WERI-Rb-1 (cell line): ENCODE data around the gene TBC1D22B.

Experiments
- DNase-seq: peaks from one replicate; pipeline ENCODE4 v3.0.0-alpha.2; 2020
- H3K27ac ChIP-seq: fragments of 250-450 bp; sonication (Bioruptor Pico); 2 replicates; pipeline ENCODE4 v1.5.1; 2020; ENCODE audit warnings: mild to moderate bottlenecking, moderate library complexity
- H3K27me3 ChIP-seq: fragments of 250-450 bp; sonication (Bioruptor Pico); 2 replicates; pipeline ENCODE4 v1.5.1; 2021; ENCODE audit warnings: mild to moderate bottlenecking, low read depth, moderate library complexity; ENCODE audit not compliant: insufficient read depth, severe bottlenecking
- H3K36me3 ChIP-seq: fragments of 250-450 bp; sonication (Bioruptor Pico); 2 replicates; pipeline ENCODE4 v1.5.1; 2020; ENCODE audit warnings: mild to moderate bottlenecking, moderate library complexity
- H3K4me3 ChIP-seq: 2 replicates; pipeline ENCODE4 v1.5.1; 2011; ENCODE audit warnings: low read depth, mild to moderate bottlenecking, control low read depth, low read length
- H3K9me3 ChIP-seq: fragments of 250-450 bp; sonication (Bioruptor Pico); 2 replicates; pipeline ENCODE4 v1.5.1; 2021; ENCODE audit warnings: mild to moderate bottlenecking, moderate library complexity; ENCODE audit not compliant: severe bottlenecking
- TF ChIP-seq, protein P1 (sequence below): IDR thresholded peaks from 2 replicates; pipeline ENCODE4 v1.5.1; 2011; ENCODE audit warnings: low read depth, mild to moderate bottlenecking, control low read depth, inconsistent platforms, low read length

The TBC1D22B gene

GRCh38 chr6:37283268-37283667 lies 25.7 kb downstream of the TBC1D22B start:
- Histone ChIP-seq H3K36me3 (peaks cover 90% of the 10 kb centered on the region), H3K27me3 (no peaks in the 10 kb centered on the region), H3K27ac (no peak overlapping the region), H3K4me3 (no peak overlapping the region), H3K9me3 (no peaks in the 10 kb centered on the region)
- no peak for DNase-seq
- TF ChIP-seq, protein P1, sequence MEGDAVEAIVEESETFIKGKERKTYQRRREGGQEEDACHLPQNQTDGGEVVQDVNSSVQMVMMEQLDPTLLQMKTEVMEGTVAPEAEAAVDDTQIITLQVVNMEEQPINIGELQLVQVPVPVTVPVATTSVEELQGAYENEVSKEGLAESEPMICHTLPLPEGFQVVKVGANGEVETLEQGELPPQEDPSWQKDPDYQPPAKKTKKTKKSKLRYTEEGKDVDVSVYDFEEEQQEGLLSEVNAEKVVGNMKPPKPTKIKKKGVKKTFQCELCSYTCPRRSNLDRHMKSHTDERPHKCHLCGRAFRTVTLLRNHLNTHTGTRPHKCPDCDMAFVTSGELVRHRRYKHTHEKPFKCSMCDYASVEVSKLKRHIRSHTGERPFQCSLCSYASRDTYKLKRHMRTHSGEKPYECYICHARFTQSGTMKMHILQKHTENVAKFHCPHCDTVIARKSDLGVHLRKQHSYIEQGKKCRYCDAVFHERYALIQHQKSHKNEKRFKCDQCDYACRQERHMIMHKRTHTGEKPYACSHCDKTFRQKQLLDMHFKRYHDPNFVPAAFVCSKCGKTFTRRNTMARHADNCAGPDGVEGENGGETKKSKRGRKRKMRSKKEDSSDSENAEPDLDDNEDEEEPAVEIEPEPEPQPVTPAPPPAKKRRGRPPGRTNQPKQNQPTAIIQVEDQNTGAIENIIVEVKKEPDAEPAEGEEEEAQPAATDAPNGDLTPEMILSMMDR = no peak

GRCh38 chr6:37283671-37284151 lies 26.1 kb downstream of the TBC1D22B start:
- peaks cover 90% of the 10 kb centered on the region for H3K36me3 ChIP-seq
- no peak overlapping the region for H3K4me3 ChIP-seq
- TF ChIP-seq, protein P1 = no peak
- H3K9me3 ChIP-seq = no peaks in the 10 kb centered on the region
- DNase-seq = no peak
- no peak overlapping the region for H3K27ac ChIP-seq
- no peaks in the 10 kb centered on the region for H3K27me3 ChIP-seq

GRCh38 chr6:37284781-37285180 lies 27.2 kb downstream of the TBC1D22B start:
- TF ChIP-seq, protein P1 = no peak
- no peak overlapping the region for H3K4me3 ChIP-seq
- peaks cover 89% of the 10 kb centered on the region for H3K36me3 ChIP-seq
- no peaks in the 10 kb centered on the region for H3K27me3 ChIP-seq
- no peaks in the 10 kb centered on the region for H3K9me3 ChIP-seq
- H3K27ac ChIP-seq = no peak overlapping the region
- no peak for DNase-seq

DNA sequence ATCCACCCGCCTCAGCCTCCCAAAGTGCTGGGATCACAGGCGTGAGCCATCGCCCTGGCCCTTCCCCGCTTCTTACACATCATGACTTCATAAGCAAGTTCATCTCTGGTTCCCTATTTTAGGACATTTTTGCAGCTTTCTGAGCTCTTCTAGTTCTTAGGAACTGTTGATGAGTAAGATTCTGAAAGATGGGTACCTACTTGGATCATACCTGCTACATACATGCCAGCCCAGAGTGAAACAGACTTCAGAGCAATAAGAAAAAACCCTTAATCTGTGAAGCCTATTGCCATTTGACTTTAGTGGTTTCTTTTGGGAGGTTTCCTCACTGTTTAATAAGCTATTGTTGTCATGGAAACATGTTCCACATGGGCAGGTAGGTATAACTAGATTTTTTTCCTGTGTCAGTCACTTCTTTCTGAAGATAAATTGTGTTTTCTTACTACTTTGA lies 28.3 kb downstream of the TBC1D22B start:
- H3K9me3 ChIP-seq = no peaks in the 10 kb centered on the region
- no peak for DNase-seq
- H3K27ac ChIP-seq = no peak overlapping the region
- no peak overlapping the region for H3K4me3 ChIP-seq
- no peaks in the 10 kb centered on the region for H3K27me3 ChIP-seq
- TF ChIP-seq, protein P1 = no peak
- H3K36me3 ChIP-seq = peaks cover 84% of the 10 kb centered on the region

DNA sequence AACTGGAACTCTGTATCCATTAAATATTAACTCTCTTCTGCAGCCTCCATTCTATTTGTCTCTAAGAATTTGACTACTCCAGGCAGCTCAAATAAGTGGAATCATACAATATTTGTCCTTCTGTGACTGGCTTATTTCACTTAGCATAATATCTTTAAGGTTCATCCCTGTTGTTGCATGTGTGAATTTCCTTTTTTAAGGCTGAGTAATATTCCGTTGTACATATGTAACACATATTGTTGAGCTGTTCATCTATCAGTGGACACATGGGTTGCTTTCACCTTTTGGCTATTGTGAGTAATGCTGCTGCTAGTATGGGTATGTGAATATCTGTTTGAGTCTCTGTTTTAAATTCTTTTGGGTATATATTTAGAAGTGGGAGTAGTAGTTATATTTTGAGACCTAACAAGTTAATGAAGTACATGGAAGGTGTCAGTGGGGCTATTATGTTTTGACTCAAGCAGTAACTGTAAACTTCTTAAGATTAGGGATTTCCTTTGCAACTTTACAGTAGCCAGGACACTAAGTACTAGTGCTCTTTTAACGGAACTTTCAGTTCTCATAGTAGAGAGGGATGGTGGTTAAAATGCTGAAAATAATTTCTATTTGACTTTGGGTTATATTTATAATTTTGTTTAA lies 30.1 kb downstream of the TBC1D22B start:
- Histone ChIP-seq H3K4me3 (no peak overlapping the region), H3K27me3 (no peaks in the 10 kb centered on the region), H3K36me3 (peaks cover 86% of the 10 kb centered on the region), H3K27ac (no peak overlapping the region), H3K9me3 (no peaks in the 10 kb centered on the region)
- DNase-seq = no peak
- TF ChIP-seq, protein P1 = no peak

GRCh38 chr6:37288247-37288646 lies 30.7 kb downstream of the TBC1D22B start:
- Histone ChIP-seq H3K9me3 (no peaks in the 10 kb centered on the region), H3K4me3 (no peak overlapping the region), H3K36me3 (peaks cover 84% of the 10 kb centered on the region), H3K27ac (no peak overlapping the region), H3K27me3 (no peaks in the 10 kb centered on the region)
- TF ChIP-seq, protein P1 = no peak
- no peak for DNase-seq
